Liver (tissue), 9 donors: ENCODE results near the gene CLEC16A. TPM values are rescaled to one million over a fixed set of nuclear protein-coding genes. Genes with fewer than 3 reads are reported as not detected.

Experiments used
- DNase-seq: peaks from one replicate; pipeline ENCODE4 v3.0.0-alpha.2; 2017; ENCODE audit warnings: low spot score
- H3K27ac ChIP-seq, 2 donors: one replicate each; pipeline ENCODE4 v1.7.0; 2013; ENCODE audit warnings: inconsistent platforms in 2 of 2, low read length in 2 of 2, control low read depth in 1 of 2, low read depth in 1 of 2, mild to moderate bottlenecking in 1 of 2
- H3K27me3 ChIP-seq, 4 donors: one replicate each; pipeline versions ENCODE4 v1.6.1 to v1.7.0; 2013; ENCODE audit warnings: low read length in 3 of 4, inconsistent platforms in 1 of 4, mild to moderate bottlenecking in 1 of 4, moderate library complexity in 1 of 4; ENCODE audit not compliant: control insufficient read depth in 4 of 4, insufficient read depth in 4 of 4
- H3K36me3 ChIP-seq, 4 donors: one replicate each; pipeline versions ENCODE4 v1.6.1 to v1.7.0; 2013; ENCODE audit warnings: low read length in 3 of 4, mild to moderate bottlenecking in 3 of 4, low read depth in 1 of 4, moderate library complexity in 1 of 4; ENCODE audit not compliant: control insufficient read depth in 4 of 4, insufficient read depth in 3 of 4
- H3K4me1 ChIP-seq, 4 donors: one replicate each; pipeline versions ENCODE4 v1.6.1 to v1.7.0; 2013; ENCODE audit warnings: low read length in 3 of 4, mild to moderate bottlenecking in 3 of 4, moderate library complexity in 1 of 4; ENCODE audit not compliant: control insufficient read depth in 4 of 4, insufficient read depth in 4 of 4
- H3K4me3 ChIP-seq, 3 donors: one replicate each; pipeline versions ENCODE4 v1.6.1 to v1.7.0; 2013; ENCODE audit warnings: low read length in 3 of 3, control low read depth in 1 of 3, low read depth in 1 of 3, mild to moderate bottlenecking in 1 of 3
- H3K9ac ChIP-seq, 2 donors: one replicate each; pipeline ENCODE4 v1.7.0; 2013; ENCODE audit warnings: low read length in 2 of 2, mild to moderate bottlenecking in 2 of 2, moderate library complexity in 2 of 2, control low read depth in 1 of 2, low read depth in 1 of 2
- H3K9me3 ChIP-seq, 4 donors: one replicate each; pipeline versions ENCODE4 v1.6.1 to v1.7.0; 2013; ENCODE audit warnings: low read length in 3 of 4; ENCODE audit not compliant: control insufficient read depth in 4 of 4
- EGR1 ChIP-seq, 2 donors: IDR thresholded peaks; 2 replicates each; pipeline ENCODE4 v1.6.1; 2016 to 2018; ENCODE audit warnings: antibody characterized with exemption in 2 of 2, low read depth in 2 of 2
- FOXA1 ChIP-seq: IDR thresholded peaks from 2 replicates; pipeline ENCODE4 v1.6.1; 2016; ENCODE audit warnings: antibody characterized with exemption
- FOXA2 ChIP-seq: IDR thresholded peaks from 2 replicates; pipeline ENCODE4 v1.6.1; 2016; ENCODE audit warnings: antibody characterized with exemption
- GABPA ChIP-seq, 2 donors: IDR thresholded peaks in 1 of 2; conservative IDR thresholded peaks in 1 of 2; 2 replicates each; pipeline ENCODE4 v1.6.1; 2016; ENCODE audit warnings: antibody characterized with exemption in 2 of 2, mild to moderate bottlenecking in 1 of 2, moderate library complexity in 1 of 2
- HNF4G ChIP-seq: IDR thresholded peaks from 2 replicates; pipeline ENCODE4 v1.6.1; 2016; ENCODE audit warnings: antibody characterized with exemption
- JUND ChIP-seq, 2 donors: IDR thresholded peaks; 2 replicates each; pipeline ENCODE4 v1.6.1; 2016; ENCODE audit warnings: antibody characterized with exemption in 2 of 2
- NR2F2 ChIP-seq: IDR thresholded peaks from 2 replicates; pipeline ENCODE4 v1.6.1; 2016; ENCODE audit warnings: antibody characterized with exemption
- RAD21 ChIP-seq, 2 donors: IDR thresholded peaks; 2 replicates each; pipeline ENCODE4 v1.6.1; 2016; ENCODE audit warnings: antibody characterized with exemption in 2 of 2, mild to moderate bottlenecking in 2 of 2
- RXRA ChIP-seq, 2 donors: IDR thresholded peaks; 2 replicates each; pipeline ENCODE4 v1.6.1; 2017 to 2018; ENCODE audit warnings: antibody characterized with exemption in 2 of 2, mild to moderate bottlenecking in 1 of 2
- SP1 ChIP-seq: IDR thresholded peaks from 2 replicates; pipeline ENCODE4 v1.6.1; 2018; ENCODE audit warnings: antibody characterized with exemption, mild to moderate bottlenecking
- TAF1 ChIP-seq: conservative IDR thresholded peaks from 2 replicates; pipeline ENCODE4 v1.6.1; 2016; ENCODE audit warnings: antibody characterized with exemption, mild to moderate bottlenecking
- YY1 ChIP-seq: IDR thresholded peaks from 2 replicates; pipeline ENCODE4 v1.6.1; 2016; ENCODE audit warnings: antibody characterized with exemption, mild to moderate bottlenecking
- WGBS: extraction: QIAGEN DNeasy Blood & Tissue Kit; methylation state at CpG from one replicate; pipeline ENCODE4 v1.1.7; 2013; 5-methylcytosine and 5-hydroxymethylcytosine counted together
- polyA plus RNA-seq, 2 donors: library from polyadenylated mRNA; stranded (reverse) in 1 of 2; unstranded in 1 of 2; fragments of 200-250 nt in 1 of 2; fragments of >200 nt in 1 of 2; fragmentation: Nextera tagmentation in 1 of 2; extraction: Ambion mirVana in 1 of 2; gene quantifications; one replicate each; pipeline versions ENCODE4 v1.2.1 to v1.2.3, GENCODE V29; 2013 to 2015
- total RNA-seq, 2 donors: library from RNA; depleted of rRNA; stranded (reverse); fragments of >200 nt; gene quantifications; one replicate each; pipeline ENCODE4 v1.2.3, GENCODE V29; 2014
- TF ChIP-seq, protein P1 (sequence below): IDR thresholded peaks from 2 replicates; pipeline ENCODE4 v1.6.1; 2016; ENCODE audit warnings: antibody characterized with exemption, mild to moderate bottlenecking
- TF ChIP-seq, protein P2 (sequence below): IDR thresholded peaks from 2 replicates; pipeline ENCODE4 v1.6.1; 2016; ENCODE audit warnings: antibody characterized with exemption
- TF ChIP-seq, protein P3 (sequence below): IDR thresholded peaks from 2 replicates; pipeline ENCODE4 v1.6.1; 2016; ENCODE audit warnings: antibody characterized with exemption
- TF ChIP-seq, protein P4 (sequence below): IDR thresholded peaks from 2 replicates; pipeline ENCODE4 v1.6.1; 2016; ENCODE audit warnings: antibody characterized with exemption
- donor health status: healthy.
- donor health status: healthy.
- donor health status: healthy.
- donor health status: healthy.
- donor health status: healthy.

Gene CLEC16A
- total and polyA plus RNA-seq, 4 donors, result 9.7 to 23.0 (median 17.4) TPM

DNA sequence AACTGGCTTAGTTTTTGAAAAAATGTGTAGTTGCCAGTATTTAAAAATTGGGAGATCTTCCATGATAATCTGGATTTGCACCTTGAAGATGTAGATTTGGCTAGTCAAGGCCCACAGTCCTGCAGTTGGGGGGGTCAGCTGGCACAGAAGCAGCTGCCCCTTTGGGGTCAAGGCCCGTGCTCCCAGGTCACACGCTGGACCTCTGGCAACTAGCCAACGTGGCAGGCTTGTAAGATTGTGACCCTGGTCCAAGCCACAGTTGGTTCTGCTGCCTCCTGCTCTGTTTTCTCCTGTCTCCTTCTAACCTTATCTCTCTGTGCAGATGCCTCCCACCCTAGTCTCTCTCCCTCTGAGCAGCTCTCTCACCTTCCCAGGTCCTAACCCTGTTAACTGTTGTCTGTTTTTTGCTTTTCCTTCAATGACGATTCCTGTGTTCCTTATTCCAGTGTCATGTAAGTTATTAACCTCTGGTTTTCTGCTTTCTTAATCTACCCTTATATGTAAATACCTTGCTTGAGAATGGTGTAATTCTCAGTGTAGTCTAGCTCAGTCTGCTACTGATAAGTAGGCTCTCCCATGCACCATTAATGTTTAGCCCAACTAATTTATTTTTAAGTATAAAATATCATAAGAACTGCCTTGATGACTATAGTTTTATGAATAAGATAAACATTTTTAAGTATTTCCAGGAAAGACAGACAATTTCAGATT lies 27.9 kb downstream of the CLEC16A start:
- Histone ChIP-seq H3K36me3 (peaks cover 8 to 17% (median 11%) of the 10 kb centered on the region in 4 donors), H3K9me3 (no peaks in the 10 kb centered on the region), H3K27ac (peak overlapping the region in 1 of 2 donors; percentile 50), H3K4me1 (peaks cover 0 to 4% (median 1%) of the 10 kb centered on the region in 4 donors), H3K9ac (no peak overlapping the region), H3K27me3 (no peaks in the 10 kb centered on the region), H3K4me3 (no peak overlapping the region)
- WGBS, result 39% methylated on average over 4 of the region's 4 CpGs
- TF ChIP-seq HNF4G (no peak), RXRA (IDR thresholded peaks at IDR 0.05) (no peak), FOXA1 (no peak), EGR1 (IDR thresholded peaks at IDR 0.05; ENCODE audit: low read depth in 2 of 2) (no peak)
- peak; percentile 85 for DNase-seq

DNA sequence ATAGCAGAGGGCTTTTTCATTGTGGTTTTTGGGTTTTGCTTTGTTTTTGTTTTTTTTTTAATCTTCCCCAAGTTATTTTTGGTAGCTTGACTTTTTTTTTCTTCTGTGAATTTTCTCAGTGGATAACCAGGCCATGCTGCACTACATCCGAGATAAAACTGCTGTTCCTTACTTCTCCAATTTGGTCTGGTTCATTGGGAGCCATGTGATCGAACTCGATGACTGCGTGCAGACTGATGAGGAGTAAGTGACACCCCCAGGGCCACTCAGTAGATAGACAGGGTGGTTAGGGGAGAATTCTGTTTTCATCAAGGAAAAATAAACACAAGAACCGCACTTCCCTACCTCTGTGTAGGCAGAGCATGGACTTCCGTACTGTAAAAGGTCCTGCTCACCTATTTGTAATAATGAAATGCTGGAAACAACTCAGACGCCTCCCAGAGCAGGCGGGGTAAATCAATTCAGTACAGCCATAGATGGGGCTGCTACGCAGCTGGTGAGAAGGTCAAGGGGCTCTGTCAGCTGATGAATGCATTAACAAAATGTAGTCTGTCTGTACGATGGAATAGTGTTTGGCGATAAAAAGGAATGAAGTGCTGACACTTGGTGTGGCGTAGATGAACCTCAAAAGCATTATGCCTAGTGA lies 28.6 kb downstream of the CLEC16A start:
- Histone ChIP-seq H3K4me1 (peaks cover 0 to 4% (median 1%) of the 10 kb centered on the region in 4 donors), H3K4me3 (no peak overlapping the region), H3K9me3 (no peaks in the 10 kb centered on the region), H3K9ac (no peak overlapping the region), H3K36me3 (peaks cover 8 to 17% (median 11%) of the 10 kb centered on the region in 4 donors), H3K27me3 (no peaks in the 10 kb centered on the region), H3K27ac (no peak overlapping the region)
- TF ChIP-seq HNF4G, result no peak
- TF ChIP-seq NR2F2, result no peak
- TF ChIP-seq EGR1 (IDR thresholded peaks at IDR 0.05; ENCODE audit: low read depth in 2 of 2), result no peak
- TF ChIP-seq, protein P1, sequence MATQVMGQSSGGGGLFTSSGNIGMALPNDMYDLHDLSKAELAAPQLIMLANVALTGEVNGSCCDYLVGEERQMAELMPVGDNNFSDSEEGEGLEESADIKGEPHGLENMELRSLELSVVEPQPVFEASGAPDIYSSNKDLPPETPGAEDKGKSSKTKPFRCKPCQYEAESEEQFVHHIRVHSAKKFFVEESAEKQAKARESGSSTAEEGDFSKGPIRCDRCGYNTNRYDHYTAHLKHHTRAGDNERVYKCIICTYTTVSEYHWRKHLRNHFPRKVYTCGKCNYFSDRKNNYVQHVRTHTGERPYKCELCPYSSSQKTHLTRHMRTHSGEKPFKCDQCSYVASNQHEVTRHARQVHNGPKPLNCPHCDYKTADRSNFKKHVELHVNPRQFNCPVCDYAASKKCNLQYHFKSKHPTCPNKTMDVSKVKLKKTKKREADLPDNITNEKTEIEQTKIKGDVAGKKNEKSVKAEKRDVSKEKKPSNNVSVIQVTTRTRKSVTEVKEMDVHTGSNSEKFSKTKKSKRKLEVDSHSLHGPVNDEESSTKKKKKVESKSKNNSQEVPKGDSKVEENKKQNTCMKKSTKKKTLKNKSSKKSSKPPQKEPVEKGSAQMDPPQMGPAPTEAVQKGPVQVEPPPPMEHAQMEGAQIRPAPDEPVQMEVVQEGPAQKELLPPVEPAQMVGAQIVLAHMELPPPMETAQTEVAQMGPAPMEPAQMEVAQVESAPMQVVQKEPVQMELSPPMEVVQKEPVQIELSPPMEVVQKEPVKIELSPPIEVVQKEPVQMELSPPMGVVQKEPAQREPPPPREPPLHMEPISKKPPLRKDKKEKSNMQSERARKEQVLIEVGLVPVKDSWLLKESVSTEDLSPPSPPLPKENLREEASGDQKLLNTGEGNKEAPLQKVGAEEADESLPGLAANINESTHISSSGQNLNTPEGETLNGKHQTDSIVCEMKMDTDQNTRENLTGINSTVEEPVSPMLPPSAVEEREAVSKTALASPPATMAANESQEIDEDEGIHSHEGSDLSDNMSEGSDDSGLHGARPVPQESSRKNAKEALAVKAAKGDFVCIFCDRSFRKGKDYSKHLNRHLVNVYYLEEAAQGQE, result no peak
- TF ChIP-seq GABPA (IDR thresholded peaks at IDR 0.05 in 1 of 2, conservative IDR thresholded peaks at IDR 0.05 in 1 of 2), result no peak
- TF ChIP-seq RAD21 (IDR thresholded peaks at IDR 0.05), result no peak
- TF ChIP-seq, protein P2, sequence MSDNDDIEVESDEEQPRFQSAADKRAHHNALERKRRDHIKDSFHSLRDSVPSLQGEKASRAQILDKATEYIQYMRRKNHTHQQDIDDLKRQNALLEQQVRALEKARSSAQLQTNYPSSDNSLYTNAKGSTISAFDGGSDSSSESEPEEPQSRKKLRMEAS, result no peak
- no peak for TF ChIP-seq JUND (IDR thresholded peaks at IDR 0.05)
- TF ChIP-seq RXRA (IDR thresholded peaks at IDR 0.05), result no peak
- no peak for TF ChIP-seq YY1
- no peak for TF ChIP-seq FOXA2
- no peak for TF ChIP-seq TAF1
- TF ChIP-seq, protein P3, sequence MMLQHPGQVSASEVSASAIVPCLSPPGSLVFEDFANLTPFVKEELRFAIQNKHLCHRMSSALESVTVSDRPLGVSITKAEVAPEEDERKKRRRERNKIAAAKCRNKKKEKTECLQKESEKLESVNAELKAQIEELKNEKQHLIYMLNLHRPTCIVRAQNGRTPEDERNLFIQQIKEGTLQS, result no peak
- TF ChIP-seq SP1, result no peak
- TF ChIP-seq, protein P4, sequence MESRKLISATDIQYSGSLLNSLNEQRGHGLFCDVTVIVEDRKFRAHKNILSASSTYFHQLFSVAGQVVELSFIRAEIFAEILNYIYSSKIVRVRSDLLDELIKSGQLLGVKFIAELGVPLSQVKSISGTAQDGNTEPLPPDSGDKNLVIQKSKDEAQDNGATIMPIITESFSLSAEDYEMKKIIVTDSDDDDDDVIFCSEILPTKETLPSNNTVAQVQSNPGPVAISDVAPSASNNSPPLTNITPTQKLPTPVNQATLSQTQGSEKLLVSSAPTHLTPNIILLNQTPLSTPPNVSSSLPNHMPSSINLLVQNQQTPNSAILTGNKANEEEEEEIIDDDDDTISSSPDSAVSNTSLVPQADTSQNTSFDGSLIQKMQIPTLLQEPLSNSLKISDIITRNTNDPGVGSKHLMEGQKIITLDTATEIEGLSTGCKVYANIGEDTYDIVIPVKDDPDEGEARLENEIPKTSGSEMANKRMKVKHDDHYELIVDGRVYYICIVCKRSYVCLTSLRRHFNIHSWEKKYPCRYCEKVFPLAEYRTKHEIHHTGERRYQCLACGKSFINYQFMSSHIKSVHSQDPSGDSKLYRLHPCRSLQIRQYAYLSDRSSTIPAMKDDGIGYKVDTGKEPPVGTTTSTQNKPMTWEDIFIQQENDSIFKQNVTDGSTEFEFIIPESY, result no peak
- no peak for DNase-seq
- 91% methylated on average over 12 of the region's 12 CpGs for WGBS
